Endothelial cell of coronary artery (primary cell): Measurements from ENCODE around the gene GPT2. TPM values are rescaled to one million over a fixed set of nuclear protein-coding genes. Genes with fewer than 3 reads are reported as not detected.

Experiments used
- total RNA-seq: library from RNA; depleted of rRNA; stranded (reverse); fragments of >200 nt; gene quantifications from 2 replicates; pipeline ENCODE4 v1.2.3, GENCODE V29; 2014

GPT2 gene, protein sequence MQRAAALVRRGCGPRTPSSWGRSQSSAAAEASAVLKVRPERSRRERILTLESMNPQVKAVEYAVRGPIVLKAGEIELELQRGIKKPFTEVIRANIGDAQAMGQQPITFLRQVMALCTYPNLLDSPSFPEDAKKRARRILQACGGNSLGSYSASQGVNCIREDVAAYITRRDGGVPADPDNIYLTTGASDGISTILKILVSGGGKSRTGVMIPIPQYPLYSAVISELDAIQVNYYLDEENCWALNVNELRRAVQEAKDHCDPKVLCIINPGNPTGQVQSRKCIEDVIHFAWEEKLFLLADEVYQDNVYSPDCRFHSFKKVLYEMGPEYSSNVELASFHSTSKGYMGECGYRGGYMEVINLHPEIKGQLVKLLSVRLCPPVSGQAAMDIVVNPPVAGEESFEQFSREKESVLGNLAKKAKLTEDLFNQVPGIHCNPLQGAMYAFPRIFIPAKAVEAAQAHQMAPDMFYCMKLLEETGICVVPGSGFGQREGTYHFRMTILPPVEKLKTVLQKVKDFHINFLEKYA
- total RNA-seq: 10.1 and 16.5 TPM in 2 replicates

DNA sequence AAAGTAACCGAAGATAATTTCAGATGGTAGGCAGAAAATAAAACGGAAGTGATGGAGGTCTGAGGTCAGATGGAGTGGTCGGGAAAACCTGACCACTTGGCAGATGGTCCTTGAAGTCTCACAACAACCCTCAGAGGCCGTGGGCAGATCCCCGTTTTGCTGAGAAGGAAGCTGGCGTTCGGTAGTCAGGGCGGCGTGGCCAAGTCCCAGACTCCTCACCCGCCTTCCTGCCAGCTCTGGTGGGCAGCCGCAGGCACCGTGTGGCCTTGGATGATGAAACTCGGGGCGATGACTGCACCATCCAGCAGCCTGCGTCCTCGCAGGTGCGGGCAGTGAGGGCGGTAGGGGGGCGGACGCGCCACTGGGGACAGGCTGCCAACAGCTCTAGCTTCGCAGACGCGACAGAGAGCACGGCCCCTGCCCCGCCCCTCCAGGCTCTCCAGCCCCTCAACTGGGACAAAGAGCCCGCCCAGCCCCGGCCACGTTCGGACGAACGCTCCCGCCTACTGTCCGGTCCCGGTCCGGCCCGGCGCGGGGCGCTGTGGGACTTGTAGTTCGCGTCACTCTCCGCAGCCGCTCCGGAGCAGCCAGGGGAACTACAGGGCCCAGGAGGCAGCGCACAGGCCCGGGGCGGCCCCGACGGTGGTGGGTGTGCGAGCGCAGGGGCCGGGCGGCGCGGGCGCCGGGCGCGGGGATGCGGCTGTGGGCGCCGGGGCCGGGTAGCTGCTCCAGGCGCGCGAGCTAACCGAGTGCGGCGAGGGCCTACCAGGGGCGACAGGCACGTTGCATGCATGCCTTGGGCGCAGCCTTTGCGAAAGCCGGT is at the start of gene GPT2:
Gene GPT2, plus strand, starts transcription at position 673 of the 823 bp plus-strand sequence. CDS start 354 bp downstream, outside the sequence.

DNA sequence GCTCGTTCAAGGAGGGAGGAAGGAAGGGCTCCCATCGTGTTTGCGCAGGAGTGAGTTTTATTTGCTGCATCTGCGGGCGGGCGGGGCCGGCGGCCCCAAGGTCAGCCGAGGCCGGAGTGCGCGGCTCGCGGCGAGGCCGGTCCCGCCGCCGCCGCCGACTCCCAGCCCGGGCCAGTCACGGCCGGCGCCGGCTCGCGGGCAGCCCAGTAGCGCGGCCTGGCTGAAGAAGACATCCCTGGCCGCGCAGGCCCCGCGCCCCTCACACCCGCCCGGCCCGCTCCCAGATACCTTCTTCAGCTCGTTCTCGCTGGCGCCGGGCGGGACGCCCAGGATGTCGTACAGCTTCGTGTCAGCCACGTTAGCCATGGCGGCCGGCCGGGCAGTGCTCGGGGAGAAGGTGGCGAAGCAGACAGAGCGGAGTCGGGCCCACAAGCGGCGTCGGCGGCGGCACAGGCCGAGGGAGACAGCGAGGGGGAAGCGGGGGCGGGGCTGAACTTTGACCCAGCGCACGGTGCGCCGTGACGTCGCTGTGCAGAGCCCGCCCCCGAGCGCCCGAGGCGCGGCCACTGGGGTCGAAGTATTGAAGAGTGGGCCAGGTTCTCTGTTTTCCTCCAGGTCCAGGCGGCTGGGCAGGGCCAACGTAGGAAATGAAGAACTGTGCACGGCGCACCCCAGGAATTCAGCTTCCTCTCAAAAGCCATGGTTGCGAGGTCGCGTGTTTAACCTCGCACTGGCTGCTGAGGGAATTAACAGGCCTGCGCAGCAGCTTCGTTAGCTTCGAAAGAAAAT is 89.2 kb downstream of the GPT2 start, which contains the start of gene DNAJA2:
Gene DNAJA2, minus strand, starts transcription at position 468 of the 789 bp plus-strand sequence. Its CDS starts 102 bp downstream, at position 366.

Other genes starting within 250 kb of the GPT2 start
- 76.1 and 80.7 TPM in 2 replicates for gene VPS35, start 195.2 kb upstream of the GPT2 start, total RNA-seq
- gene ORC6, start 194.7 kb upstream of the GPT2 start, total RNA-seq: 7.9 and 11.2 TPM in 2 replicates
- gene MYLK3, start 136.0 kb upstream of the GPT2 start, total RNA-seq: 0.09 and 0.27 TPM in 2 replicates
- 5.8 and 10.1 TPM in 2 replicates for gene C16orf87, start 53.2 kb upstream of the GPT2 start, total RNA-seq
- gene DNAJA2, start 89.3 kb downstream of the GPT2 start, total RNA-seq: 85.2 and 87.5 TPM in 2 replicates